PC-9 (cell line): ENCODE data around the gene MACROD2. TPM values are rescaled to one million over a fixed set of nuclear protein-coding genes. Genes with fewer than 3 reads are reported as not detected.

Source experiments
- BruUV-seq: library from RNA; stranded (reverse); fragments of 400-500 nt; replicated peaks from 2 replicates; lab custom pipeline; 2021; lab: Mats Ljungman, UMichigan
- CTCF ChIA-PET: fragments of 300-600 bp; sonication (Branson Sonifier 250); formaldehyde crosslinking; loops from one replicate; lab custom pipeline; 2022; ENCODE audit warnings: antibody characterized with exemption; lab: Charles Lee
- POLR2A ChIA-PET: fragments of 300-600 bp; sonication (Branson Sonifier 250); formaldehyde crosslinking; loops from one replicate; lab custom pipeline; 2022; ENCODE audit warnings: antibody characterized with exemption; ENCODE audit not compliant: unreplicated experiment; lab: Charles Lee
- DNase-seq, 2 experiments: peaks; one replicate each; pipeline versions ENCODE4 v3.0.0 to v3.0.0-alpha.2; 2015 to 2022; ENCODE audit warnings: mixed read lengths in 1 of 2
- H2AFZ ChIP-seq: fragments of 200-600 bp; sonication (generic); 2 replicates; pipeline ENCODE4 v1.8.1; 2017; ENCODE audit warnings: antibody characterized with exemption
- H3F3A ChIP-seq: fragments of 200-600 bp; sonication (generic); 2 replicates; pipeline ENCODE4 v1.8.1; 2017; ENCODE audit warnings: antibody characterized with exemption, mild to moderate bottlenecking, low read depth; ENCODE audit not compliant: insufficient read depth
- H3K27ac ChIP-seq: fragments of 200-600 bp; sonication (generic); 2 replicates; pipeline ENCODE4 v1.6.1; 2016; ENCODE audit warnings: mixed run types
- H3K27me3 ChIP-seq: fragments of 200-600 bp; sonication (generic); 2 replicates; pipeline ENCODE4 v1.6.1; 2016; ENCODE audit warnings: low read depth, mixed run types; ENCODE audit not compliant: insufficient read depth
- H3K36me3 ChIP-seq: fragments of 200-600 bp; sonication (generic); 2 replicates; pipeline ENCODE4 v1.6.1; 2016; ENCODE audit warnings: low read depth, mixed run types
- H3K4me1 ChIP-seq: fragments of 200-600 bp; sonication (generic); replicated peaks from 2 replicates; pipeline ENCODE4 v1.6.1; 2016; ENCODE audit warnings: mixed run types; ENCODE audit not compliant: insufficient read depth
- H3K4me2 ChIP-seq: fragments of 200-600 bp; sonication (generic); 2 replicates; pipeline ENCODE4 v1.6.1; 2017; ENCODE audit warnings: mixed run types
- H3K4me3 ChIP-seq: fragments of 200-600 bp; sonication (generic); 2 replicates; pipeline ENCODE4 v1.6.1; 2016; ENCODE audit warnings: mixed run types
- H3K79me2 ChIP-seq: fragments of 200-600 bp; sonication (generic); 2 replicates; pipeline ENCODE4 v1.6.1; 2017; ENCODE audit warnings: low read depth, mixed run types
- H3K9me2 ChIP-seq: fragments of 200-600 bp; sonication (generic); 2 replicates; pipeline ENCODE4 v1.8.1; 2017; ENCODE audit warnings: mild to moderate bottlenecking; ENCODE audit not compliant: insufficient read depth
- H3K9me3 ChIP-seq: fragments of 200-600 bp; sonication (generic); 2 replicates; pipeline ENCODE4 v1.8.1; 2016; ENCODE audit warnings: low read depth; ENCODE audit not compliant: insufficient read depth
- H4K20me1 ChIP-seq: fragments of 200-600 bp; sonication (generic); 2 replicates; pipeline ENCODE4 v1.8.1; 2017; ENCODE audit not compliant: insufficient read depth
- EZH2 ChIP-seq: fragments of 200-600 bp; sonication (generic); IDR thresholded peaks from 2 replicates; pipeline ENCODE4 v1.8.0; 2017; ENCODE audit warnings: antibody characterized with exemption, low read depth
- intact Hi-C: fragments of 100-400 bp; cut with micrococcal nuclease; formaldehyde crosslinking; loops from one replicate; pipeline ENCODE4 v1.10.0; 2022; ENCODE audit not compliant: unreplicated experiment
- total RNA-seq: library from RNA; stranded (reverse); gene quantifications from 2 replicates; pipeline ENCODE4 v1.2.3, GENCODE V29; 2021
- TF ChIP-seq, protein P1 (sequence below): fragments of 200-600 bp; sonication (generic); conservative IDR thresholded peaks from 2 replicates; pipeline ENCODE4 v1.6.1; 2017; ENCODE audit warnings: mixed run types, antibody characterized with exemption, mild to moderate bottlenecking, moderate library complexity

MACROD2 gene
- total RNA-seq, 1 experiment from 2014 or later: 11.4 TPM

DNA sequence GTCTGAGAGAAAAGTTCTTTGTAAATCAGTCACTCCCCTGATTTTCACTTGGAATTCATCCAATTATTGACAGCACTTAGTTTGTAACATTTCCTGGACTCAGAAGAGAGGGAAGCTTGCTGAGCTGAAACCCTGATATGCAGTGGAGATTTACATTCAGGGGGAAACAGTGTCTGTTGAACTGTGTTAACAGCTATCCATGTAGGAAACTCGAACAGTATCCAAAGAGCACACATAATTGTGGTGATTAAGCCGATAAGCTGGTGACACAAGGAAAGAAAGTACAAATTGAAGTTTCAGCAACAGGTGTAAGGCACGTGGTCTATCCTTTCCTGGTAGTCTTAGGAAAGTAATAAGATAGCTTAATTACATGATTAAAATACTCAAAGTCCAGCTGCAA, 420.2 kb downstream of the MACROD2 start:
- Histone ChIP-seq H4K20me1 (no peaks in the 10 kb centered on the region), H3K36me3 (no peaks in the 10 kb centered on the region), H3K4me2 (no peak overlapping the region), H3K4me3 (no peak overlapping the region), H3K4me1 (no peaks in the 10 kb centered on the region), H3K27me3 (no peaks in the 10 kb centered on the region), H3K9me2 (no peaks in the 10 kb centered on the region), H3K9me3 (no peaks in the 10 kb centered on the region), H3K79me2 (no peaks in the 10 kb centered on the region), H2AFZ (no peak overlapping the region), H3K27ac (no peak overlapping the region), H3F3A (no peaks in the 10 kb centered on the region)
- intact Hi-C loops: no loop called here
- no peak for DNase-seq
- BruUV-seq: no TSS peak
- ChIA-PET POLR2A (no interaction called here), CTCF (interaction anchor here (0.7 kb wide), 1 partner anchor 78 kb away, joined by 3 read pairs; no protein-coding TSS in a partner anchor)
- TF ChIP-seq EZH2: no peak
- TF ChIP-seq, protein P1, sequence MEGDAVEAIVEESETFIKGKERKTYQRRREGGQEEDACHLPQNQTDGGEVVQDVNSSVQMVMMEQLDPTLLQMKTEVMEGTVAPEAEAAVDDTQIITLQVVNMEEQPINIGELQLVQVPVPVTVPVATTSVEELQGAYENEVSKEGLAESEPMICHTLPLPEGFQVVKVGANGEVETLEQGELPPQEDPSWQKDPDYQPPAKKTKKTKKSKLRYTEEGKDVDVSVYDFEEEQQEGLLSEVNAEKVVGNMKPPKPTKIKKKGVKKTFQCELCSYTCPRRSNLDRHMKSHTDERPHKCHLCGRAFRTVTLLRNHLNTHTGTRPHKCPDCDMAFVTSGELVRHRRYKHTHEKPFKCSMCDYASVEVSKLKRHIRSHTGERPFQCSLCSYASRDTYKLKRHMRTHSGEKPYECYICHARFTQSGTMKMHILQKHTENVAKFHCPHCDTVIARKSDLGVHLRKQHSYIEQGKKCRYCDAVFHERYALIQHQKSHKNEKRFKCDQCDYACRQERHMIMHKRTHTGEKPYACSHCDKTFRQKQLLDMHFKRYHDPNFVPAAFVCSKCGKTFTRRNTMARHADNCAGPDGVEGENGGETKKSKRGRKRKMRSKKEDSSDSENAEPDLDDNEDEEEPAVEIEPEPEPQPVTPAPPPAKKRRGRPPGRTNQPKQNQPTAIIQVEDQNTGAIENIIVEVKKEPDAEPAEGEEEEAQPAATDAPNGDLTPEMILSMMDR: no peak

DNA sequence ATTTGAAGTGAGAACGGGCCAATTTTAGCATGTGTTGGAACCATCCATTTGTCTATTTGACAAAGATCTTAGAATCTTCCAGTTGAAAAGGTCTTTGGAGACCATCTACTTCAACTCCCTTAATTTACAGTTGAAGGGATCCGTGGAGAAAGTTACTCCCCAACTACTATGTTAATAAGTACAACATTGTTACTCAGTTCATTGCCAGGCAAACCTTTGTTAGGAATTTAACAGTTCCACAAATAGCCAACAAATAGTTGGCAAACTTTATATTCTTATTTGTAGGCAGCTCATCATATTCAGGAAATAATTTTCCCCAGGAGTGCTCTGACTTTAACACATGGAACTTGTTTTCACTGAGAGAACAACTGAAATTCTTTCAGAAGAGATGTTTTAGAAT, 423.1 kb downstream of the MACROD2 start:
- no peak overlapping the region for H3K4me2 ChIP-seq
- H3K9me2 ChIP-seq: no peaks in the 10 kb centered on the region
- POLR2A ChIA-PET: no interaction called here
- no peak overlapping the region for H3K27ac ChIP-seq
- CTCF ChIA-PET: no interaction called here
- H3K4me1 ChIP-seq: no peaks in the 10 kb centered on the region
- H2AFZ ChIP-seq: no peak overlapping the region
- H4K20me1 ChIP-seq: no peaks in the 10 kb centered on the region
- H3K27me3 ChIP-seq: no peaks in the 10 kb centered on the region
- H3F3A ChIP-seq: no peaks in the 10 kb centered on the region
- DNase-seq: no peak
- TF ChIP-seq EZH2: no peak
- TF ChIP-seq, protein P1: no peak
- H3K79me2 ChIP-seq: no peaks in the 10 kb centered on the region
- H3K9me3 ChIP-seq: no peaks in the 10 kb centered on the region
- BruUV-seq: no TSS peak
- intact Hi-C loops: no loop called here
- no peaks in the 10 kb centered on the region for H3K36me3 ChIP-seq
- no peak overlapping the region for H3K4me3 ChIP-seq

DNA sequence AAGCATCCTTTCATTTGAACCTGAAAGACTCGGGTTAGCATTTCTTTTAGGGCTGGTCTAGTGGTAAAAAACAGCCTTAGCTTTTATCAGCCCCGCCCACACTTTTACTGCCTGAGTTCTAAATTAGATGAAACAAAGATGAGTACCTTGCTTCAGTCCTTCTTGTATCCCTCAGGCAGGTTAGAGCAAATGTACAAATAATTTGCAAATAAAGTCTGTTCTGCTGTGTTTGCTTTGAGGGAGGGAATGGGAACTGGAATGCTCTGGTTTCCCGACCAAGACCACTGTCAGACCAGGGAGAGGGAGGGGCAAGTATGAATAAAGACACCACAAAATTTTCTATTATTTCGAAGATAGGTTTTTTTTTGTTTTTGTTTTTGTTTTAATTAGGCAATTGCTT, 427.6 kb downstream of the MACROD2 start:
- BruUV-seq: no TSS peak
- intact Hi-C loops: no loop called here
- Histone ChIP-seq H3K27me3 (no peaks in the 10 kb centered on the region), H3K9me2 (no peaks in the 10 kb centered on the region), H3K36me3 (no peaks in the 10 kb centered on the region), H4K20me1 (no peaks in the 10 kb centered on the region), H3K4me3 (no peak overlapping the region), H3K79me2 (no peaks in the 10 kb centered on the region), H3K9me3 (no peaks in the 10 kb centered on the region), H3K4me2 (no peak overlapping the region), H3K4me1 (no peaks in the 10 kb centered on the region), H2AFZ (no peak overlapping the region), H3F3A (no peaks in the 10 kb centered on the region), H3K27ac (no peak overlapping the region)
- ChIA-PET CTCF (no interaction called here), POLR2A (no interaction called here)
- DNase-seq: no peak
- TF ChIP-seq, protein P1: no peak
- TF ChIP-seq EZH2: no peak
